Tibial nerve (tissue), 4 donors: ENCODE results near the gene ABCC4. TPM values are rescaled to one million over a fixed set of nuclear protein-coding genes. Genes with fewer than 3 reads are reported as not detected.

Experiments used
- DNase-seq, 2 donors: peaks; one replicate each; pipeline ENCODE4 v3.0.0-alpha.2; 2019; ENCODE audit warnings: low spot score in 2 of 2
- H3K27ac ChIP-seq, 4 donors: fragments of 200-600 bp; sonication (generic) in 3 of 4; one replicate each; pipeline ENCODE4 v1.5.1; 2017 to 2019; ENCODE audit warnings: mild to moderate bottlenecking in 1 of 4
- H3K27me3 ChIP-seq, 2 donors: fragments of 200-600 bp; sonication (generic) in 1 of 2; one replicate each; pipeline versions ENCODE4 v1.5.1 to v1.6.0; 2017 to 2019
- H3K36me3 ChIP-seq, 3 donors: fragments of 200-600 bp; sonication (generic); one replicate each; pipeline ENCODE4 v1.5.1; 2018 to 2019
- H3K4me1 ChIP-seq, 4 donors: fragments of 200-600 bp; sonication (generic) in 3 of 4; one replicate each; pipeline ENCODE4 v1.5.1; 2017 to 2019
- H3K4me3 ChIP-seq, 4 donors: fragments of 200-600 bp; sonication (generic) in 3 of 4; one replicate each; pipeline ENCODE4 v1.5.1; 2017 to 2019; ENCODE audit warnings: mild to moderate bottlenecking in 1 of 4, moderate library complexity in 1 of 4
- H3K9me3 ChIP-seq, 4 donors: fragments of 200-600 bp; sonication (generic) in 3 of 4; one replicate each; pipeline ENCODE4 v1.5.1; 2017 to 2019
- EP300 ChIP-seq, 2 donors: sonication (generic); formaldehyde crosslinking; IDR thresholded peaks; one replicate each; pipeline ENCODE4 v1.6.1; 2017; ENCODE audit warnings: antibody characterized with exemption in 2 of 2, mild to moderate bottlenecking in 1 of 2
- POLR2A ChIP-seq, 2 donors: fragments of 450-650 bp; IDR thresholded peaks; one replicate each; pipeline ENCODE4 v1.6.1; 2017; ENCODE audit warnings: antibody characterized with exemption in 2 of 2, mild to moderate bottlenecking in 2 of 2, moderate library complexity in 2 of 2
- WGBS, 2 donors: methylation state at CpG; one replicate each; pipeline ENCODE4 v1.1.5; 2018; 5-methylcytosine and 5-hydroxymethylcytosine counted together
- total RNA-seq, 4 donors: library from RNA; depleted of rRNA; stranded (reverse); fragments of >200 nt; gene quantifications; one replicate each; pipeline ENCODE4 v1.1.0, GENCODE V29; 2016
- TF ChIP-seq, protein P1 (sequence below), 5 experiments: fragments of 200-600 bp in 3 of 5; fragments of 450-650 bp in 2 of 5; sonication (generic) in 3 of 5; IDR thresholded peaks; one replicate each; pipeline ENCODE4 v1.5.1; 2016 to 2019; ENCODE audit warnings: antibody characterized with exemption in 5 of 5, mild to moderate bottlenecking in 3 of 5, moderate library complexity in 2 of 5

The ABCC4 gene
- total RNA-seq, 4 donors from 2014 or later: 5.7 to 20.1 (median 9.3) TPM

GRCh38 chr13:95241321-95241720 is 59.9 kb downstream of the ABCC4 start:
- TF ChIP-seq, protein P1, sequence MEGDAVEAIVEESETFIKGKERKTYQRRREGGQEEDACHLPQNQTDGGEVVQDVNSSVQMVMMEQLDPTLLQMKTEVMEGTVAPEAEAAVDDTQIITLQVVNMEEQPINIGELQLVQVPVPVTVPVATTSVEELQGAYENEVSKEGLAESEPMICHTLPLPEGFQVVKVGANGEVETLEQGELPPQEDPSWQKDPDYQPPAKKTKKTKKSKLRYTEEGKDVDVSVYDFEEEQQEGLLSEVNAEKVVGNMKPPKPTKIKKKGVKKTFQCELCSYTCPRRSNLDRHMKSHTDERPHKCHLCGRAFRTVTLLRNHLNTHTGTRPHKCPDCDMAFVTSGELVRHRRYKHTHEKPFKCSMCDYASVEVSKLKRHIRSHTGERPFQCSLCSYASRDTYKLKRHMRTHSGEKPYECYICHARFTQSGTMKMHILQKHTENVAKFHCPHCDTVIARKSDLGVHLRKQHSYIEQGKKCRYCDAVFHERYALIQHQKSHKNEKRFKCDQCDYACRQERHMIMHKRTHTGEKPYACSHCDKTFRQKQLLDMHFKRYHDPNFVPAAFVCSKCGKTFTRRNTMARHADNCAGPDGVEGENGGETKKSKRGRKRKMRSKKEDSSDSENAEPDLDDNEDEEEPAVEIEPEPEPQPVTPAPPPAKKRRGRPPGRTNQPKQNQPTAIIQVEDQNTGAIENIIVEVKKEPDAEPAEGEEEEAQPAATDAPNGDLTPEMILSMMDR (IDR thresholded peaks at IDR 0.05): no peak
- TF ChIP-seq EP300 (IDR thresholded peaks at IDR 0.05) (no peak), POLR2A (IDR thresholded peaks at IDR 0.05) (no peak)
- 68 to 95% methylated on average over 1 of the region's 1 CpG for WGBS, 2 donors
- H3K9me3 ChIP-seq: no peaks in the 10 kb centered on the region
- DNase-seq: no peak
- H3K27ac ChIP-seq: no peak overlapping the region
- H3K4me1 ChIP-seq: no peaks in the 10 kb centered on the region
- H3K27me3 ChIP-seq: no peaks in the 10 kb centered on the region
- no peak overlapping the region for H3K4me3 ChIP-seq
- H3K36me3 ChIP-seq: no peaks in the 10 kb centered on the region

DNA sequence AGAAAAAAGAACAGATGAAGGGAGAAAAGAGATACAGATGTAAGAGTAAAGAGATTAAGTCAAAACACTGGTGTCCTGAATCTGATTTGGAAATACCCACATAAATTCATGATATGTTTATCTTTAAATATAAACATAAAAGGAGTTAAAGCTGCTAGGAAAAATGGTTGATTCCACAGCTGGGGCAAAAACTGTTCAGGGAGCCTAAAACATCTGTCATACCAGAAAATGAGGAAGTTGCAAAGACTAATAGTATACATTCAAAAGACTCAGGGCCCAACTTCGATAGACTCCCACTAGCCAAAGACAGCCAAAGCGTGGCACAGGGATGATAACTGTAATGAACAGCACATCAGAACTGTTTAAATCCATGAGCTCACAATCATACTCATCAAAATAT is 62.0 kb downstream of the ABCC4 start:
- H3K27me3 ChIP-seq: no peaks in the 10 kb centered on the region
- no peak overlapping the region for H3K4me3 ChIP-seq
- no peaks in the 10 kb centered on the region for H3K36me3 ChIP-seq
- H3K4me1 ChIP-seq: no peaks in the 10 kb centered on the region
- H3K9me3 ChIP-seq: no peaks in the 10 kb centered on the region
- 71 to 87% methylated on average over 2 of the region's 2 CpGs for WGBS, 2 donors
- no peak for DNase-seq
- H3K27ac ChIP-seq: no peak overlapping the region
- TF ChIP-seq POLR2A (IDR thresholded peaks at IDR 0.05) (no peak), EP300 (IDR thresholded peaks at IDR 0.05) (no peak)
- TF ChIP-seq, protein P1 (IDR thresholded peaks at IDR 0.05): no peak

- WGBS, 2 donors: 92 to 94% methylated on average over 7 of the region's 7 CpGs
- TF ChIP-seq POLR2A (IDR thresholded peaks at IDR 0.05) (no peak), EP300 (IDR thresholded peaks at IDR 0.05) (no peak)
- TF ChIP-seq, protein P1 (IDR thresholded peaks at IDR 0.05): no peak
- Histone ChIP-seq H3K27ac (no peak overlapping the region), H3K4me1 (no peaks in the 10 kb centered on the region), H3K9me3 (no peaks in the 10 kb centered on the region), H3K36me3 (no peaks in the 10 kb centered on the region), H3K4me3 (no peak overlapping the region), H3K27me3 (no peaks in the 10 kb centered on the region)
- no peak for DNase-seq
Observed at GRCh38 chr13:95237310-95237870, 63.9 kb downstream of the ABCC4 start.

GRCh38 chr13:95236774-95237173 is 64.5 kb downstream of the ABCC4 start:
- Histone ChIP-seq H3K36me3 (no peaks in the 10 kb centered on the region), H3K9me3 (no peaks in the 10 kb centered on the region), H3K4me3 (no peak overlapping the region), H3K27me3 (no peaks in the 10 kb centered on the region), H3K27ac (no peak overlapping the region), H3K4me1 (no peaks in the 10 kb centered on the region)
- 88 to 89% methylated on average over 9 of the region's 9 CpGs for WGBS, 2 donors
- no peak for DNase-seq
- no peak for TF ChIP-seq POLR2A (IDR thresholded peaks at IDR 0.05)
- no peak for TF ChIP-seq EP300 (IDR thresholded peaks at IDR 0.05)
- TF ChIP-seq, protein P1 (IDR thresholded peaks at IDR 0.05): no peak

- TF ChIP-seq, protein P1 (IDR thresholded peaks at IDR 0.05): no peak
- TF ChIP-seq POLR2A (IDR thresholded peaks at IDR 0.05) (no peak), EP300 (IDR thresholded peaks at IDR 0.05) (no peak)
- no peaks in the 10 kb centered on the region for H3K36me3 ChIP-seq
- H3K27me3 ChIP-seq: no peaks in the 10 kb centered on the region
- WGBS, 2 donors: 53 to 56% methylated on average over 7 of the region's 7 CpGs
- no peak overlapping the region for H3K4me3 ChIP-seq
- no peak overlapping the region for H3K27ac ChIP-seq
- H3K9me3 ChIP-seq: no peaks in the 10 kb centered on the region
- no peaks in the 10 kb centered on the region for H3K4me1 ChIP-seq
- DNase-seq: no peak
Observed at GRCh38 chr13:95235974-95236373, 65.3 kb downstream of the ABCC4 start.
